SK-N-SH (cell line): Measurements from ENCODE around the gene RMND1. TPM values are rescaled to one million over a fixed set of nuclear protein-coding genes. Genes with fewer than 3 reads are reported as not detected.

ENCODE experiments used
- CTCF ChIA-PET: fragments of 300-600, 350-600 bp; formaldehyde crosslinking; extraction: SDS; loops from one replicate; lab custom pipeline; 2021; lab: Yijun Ruan, JAX
- POLR2A ChIA-PET: fragments of 350-600 bp; sonication (Branson Sonifier 250); formaldehyde crosslinking; extraction: SDS; loops from one replicate; lab custom pipeline; 2020; ENCODE audit warnings: antibody characterized with exemption, inconsistent platforms; lab: Yijun Ruan, JAX
- DNase-seq: peaks from one replicate; pipeline ENCODE4 v3.0.0; 2012
- H2AFZ ChIP-seq: fragments of 200-600 bp; sonication (generic); 2 replicates; pipeline ENCODE4 v1.8.1; 2016; ENCODE audit warnings: antibody characterized with exemption, mild to moderate bottlenecking, low read depth
- H3F3A ChIP-seq: fragments of 200-600 bp; sonication (generic); replicated peaks from 2 replicates; pipeline ENCODE3; 2016; ENCODE audit warnings: antibody characterized with exemption, mild to moderate bottlenecking; ENCODE audit not compliant: insufficient read depth
- H3K27ac ChIP-seq, 2 experiments: fragments of 200-500 bp in 1 of 2; fragments of 200-600 bp in 1 of 2; sonication (Bioruptor generic) in 1 of 2; sonication (generic), shearing (Covaris generic) in 1 of 2; 2 replicates each; pipeline versions ENCODE4 v1.5.1 to v1.6.1; 2014 to 2016; ENCODE audit warnings: low read depth in 2 of 2, inconsistent platforms in 1 of 2, low read length in 1 of 2, mild to moderate bottlenecking in 1 of 2, mixed read lengths in 1 of 2
- H3K27me3 ChIP-seq: fragments of 200-600 bp; sonication (generic), shearing (Covaris generic); 2 replicates; pipeline ENCODE4 v1.6.1; 2016; ENCODE audit warnings: mixed run types; ENCODE audit not compliant: insufficient read depth
- H3K36me3 ChIP-seq, 2 experiments: fragments of 200-500 bp in 1 of 2; fragments of 200-600 bp in 1 of 2; sonication (Bioruptor generic) in 1 of 2; sonication (generic) in 1 of 2; replicated peaks in 1 of 2; 2 replicates each; pipeline versions ENCODE3 to v1.5.1; 2014 to 2016; ENCODE audit warnings: low read length in 1 of 2, mild to moderate bottlenecking in 1 of 2; ENCODE audit not compliant: insufficient read depth in 2 of 2, control insufficient read depth in 1 of 2
- H3K4me1 ChIP-seq, 2 experiments: fragments of 200-500 bp in 1 of 2; fragments of 200-600 bp in 1 of 2; sonication (Bioruptor generic) in 1 of 2; sonication (generic), shearing (Covaris generic) in 1 of 2; 2 replicates each; pipeline versions ENCODE4 v1.5.1 to v1.6.1; 2014 to 2016; ENCODE audit warnings: low read depth in 1 of 2, low read length in 1 of 2, mixed run types in 1 of 2; ENCODE audit not compliant: insufficient read depth in 2 of 2, control insufficient read depth in 1 of 2
- H3K4me2 ChIP-seq: fragments of 200-600 bp; sonication (generic), shearing (Covaris generic); 2 replicates; pipeline ENCODE4 v1.6.1; 2017; ENCODE audit warnings: mixed run types
- H3K4me3 ChIP-seq, 2 experiments: fragments of 200-500 bp in 1 of 2; fragments of 200-600 bp in 1 of 2; sonication (Bioruptor generic) in 1 of 2; sonication (generic), shearing (Covaris generic) in 1 of 2; 2 replicates each; pipeline versions ENCODE4 v1.5.1 to v1.8.1; 2014 to 2016; ENCODE audit warnings: low read depth in 2 of 2, inconsistent platforms in 1 of 2, low read length in 1 of 2, mild to moderate bottlenecking in 1 of 2, mixed read lengths in 1 of 2, moderate library complexity in 1 of 2
- H3K79me2 ChIP-seq: fragments of 200-600 bp; sonication (generic); 2 replicates; pipeline ENCODE4 v1.8.1; 2017; ENCODE audit warnings: mild to moderate bottlenecking; ENCODE audit not compliant: insufficient read depth
- H3K9ac ChIP-seq: fragments of 200-600 bp; sonication (generic); 2 replicates; pipeline ENCODE4 v1.6.1; 2017; ENCODE audit warnings: mixed run types
- H3K9me2 ChIP-seq: fragments of 200-600 bp; sonication (generic); 2 replicates; pipeline ENCODE4 v1.6.1; 2017; ENCODE audit warnings: mixed run types
- H3K9me3 ChIP-seq: fragments of 200-600 bp; sonication (generic); 2 replicates; pipeline ENCODE4 v1.6.1; 2017; ENCODE audit warnings: mixed run types, mild to moderate bottlenecking, moderate library complexity
- H4K20me1 ChIP-seq: fragments of 200-600 bp; sonication (generic); 2 replicates; pipeline ENCODE4 v1.6.1; 2017; ENCODE audit warnings: mild to moderate bottlenecking, mixed run types; ENCODE audit not compliant: insufficient read depth
- ELF1 ChIP-seq: IDR thresholded peaks from 2 replicates; pipeline ENCODE4 v1.4.0; 2012
- EZH2phosphoT487 ChIP-seq: fragments of 200-600 bp; sonication (generic); IDR thresholded peaks from 2 replicates; pipeline ENCODE4 v1.6.1; 2017; ENCODE audit warnings: low read depth, mixed run types, mild to moderate bottlenecking, antibody characterized with exemption, moderate library complexity, borderline replicate concordance
- FOSL2 ChIP-seq: IDR thresholded peaks from 2 replicates; pipeline ENCODE4 v1.4.0; 2012; ENCODE audit warnings: low read depth, mild to moderate bottlenecking, moderate library complexity, borderline replicate concordance
- FOXM1 ChIP-seq: IDR thresholded peaks from 2 replicates; pipeline ENCODE4 v1.4.0; 2012; ENCODE audit warnings: low read depth, mild to moderate bottlenecking
- GATA2 ChIP-seq: sonication (generic); formaldehyde crosslinking; IDR thresholded peaks from 2 replicates; pipeline ENCODE4 v1.5.0; 2020; ENCODE audit warnings: mild to moderate bottlenecking, missing genetic modification reagents
- NFIC ChIP-seq: IDR thresholded peaks from 2 replicates; pipeline ENCODE4 v1.4.0; 2012; ENCODE audit warnings: borderline replicate concordance
- PBX3 ChIP-seq: IDR thresholded peaks from 2 replicates; pipeline ENCODE4; 2012
- RAD21 ChIP-seq: IDR thresholded peaks from 2 replicates; pipeline ENCODE4 v1.6.1; 2012; ENCODE audit warnings: mild to moderate bottlenecking, low read length
- REST ChIP-seq: IDR thresholded peaks from 2 replicates; pipeline ENCODE4 v1.6.1; 2012; ENCODE audit warnings: mild to moderate bottlenecking, low read depth, low read length, moderate library complexity
- SMC3 ChIP-seq: IDR thresholded peaks from 2 replicates; pipeline ENCODE4 v1.6.1; 2012; ENCODE audit warnings: low read depth, low read length, improper control_type of control experiment
- TCF12 ChIP-seq: IDR thresholded peaks from 2 replicates; pipeline ENCODE4 v1.4.0; 2012
- YY1 ChIP-seq: IDR thresholded peaks from 2 replicates; pipeline ENCODE4 v1.4.0; 2012; ENCODE audit warnings: low read depth, mild to moderate bottlenecking
- ZBTB33 ChIP-seq: IDR thresholded peaks from 2 replicates; pipeline ENCODE4 v1.4.0; 2012; ENCODE audit warnings: low read depth, borderline replicate concordance
- WGBS: methylation state at CpG from one replicate; pipeline ENCODE4 v1.1.6; 2017; ENCODE audit warnings: low lambda C conversion rate; 5-methylcytosine and 5-hydroxymethylcytosine counted together
- polyA plus RNA-seq, 3 experiments: library from polyadenylated mRNA; depleted of rRNA; stranded (reverse); fragments of >200 nt; gene quantifications; 2 replicates each; pipeline ENCODE4 v1.2.3, GENCODE V29; 2012

The RMND1 gene
- polyA plus RNA-seq, 1 of the 3 experiments (the other 2 are of a cell fraction) = 14.8 TPM

- Histone ChIP-seq H4K20me1 (no peaks in the 10 kb centered on the region), H3K9me3 (no peaks in the 10 kb centered on the region), H3K4me2 (no peak overlapping the region), H3K9ac (no peak overlapping the region), H3F3A (no peaks in the 10 kb centered on the region), H3K36me3 (no peaks in the 10 kb centered on the region), H3K27me3 (peaks cover 17% of the 10 kb centered on the region; the same call in 1 of the 2 replicates), H3K9me2 (no peaks in the 10 kb centered on the region), H3K79me2 (no peaks in the 10 kb centered on the region), H3K27ac (no peak overlapping the region), H3K4me1 (peaks cover 0 to 3% of the 10 kb centered on the region in 2 experiments; a peak in 1 of 4 replicates), H2AFZ (no peak overlapping the region), H3K4me3 (no peak overlapping the region)
- no peak for TF ChIP-seq FOXM1
- no peak for TF ChIP-seq RAD21
- no peak for TF ChIP-seq ZBTB33
- no peak for TF ChIP-seq EZH2phosphoT487
- no peak for TF ChIP-seq GATA2 (CRISPR knock-in tag)
- TF ChIP-seq REST = no peak
- TF ChIP-seq PBX3 = no peak
- TF ChIP-seq FOSL2 = no peak
- TF ChIP-seq YY1 = no peak
- TF ChIP-seq TCF12 = no peak
- no peak for TF ChIP-seq ELF1
- TF ChIP-seq NFIC = no peak
- no peak for TF ChIP-seq SMC3
- ChIA-PET POLR2A (no interaction called here), CTCF (interaction anchor here (0.6 kb wide), 1 partner anchor 1418 kb away, joined by 3 read pairs; no protein-coding TSS in a partner anchor)
- no peak for DNase-seq
- WGBS = 0% methylated on average over 1 of the region's 1 CpG
These were observed 46.4 kb upstream of the RMND1 start for GRCh38 chr6:151498327-151498726.
